ENCODE data around the gene LAMB1. TPM values are rescaled to one million over a fixed set of nuclear protein-coding genes. Genes with fewer than 3 reads are reported as not detected.
A peak's percentile ranks its signal among the peaks of the same experiment; 100 is the strongest.

LAMB1 gene
- total RNA-seq, 2 donors from 2014 or later = 91.6 to 130 TPM

DNA sequence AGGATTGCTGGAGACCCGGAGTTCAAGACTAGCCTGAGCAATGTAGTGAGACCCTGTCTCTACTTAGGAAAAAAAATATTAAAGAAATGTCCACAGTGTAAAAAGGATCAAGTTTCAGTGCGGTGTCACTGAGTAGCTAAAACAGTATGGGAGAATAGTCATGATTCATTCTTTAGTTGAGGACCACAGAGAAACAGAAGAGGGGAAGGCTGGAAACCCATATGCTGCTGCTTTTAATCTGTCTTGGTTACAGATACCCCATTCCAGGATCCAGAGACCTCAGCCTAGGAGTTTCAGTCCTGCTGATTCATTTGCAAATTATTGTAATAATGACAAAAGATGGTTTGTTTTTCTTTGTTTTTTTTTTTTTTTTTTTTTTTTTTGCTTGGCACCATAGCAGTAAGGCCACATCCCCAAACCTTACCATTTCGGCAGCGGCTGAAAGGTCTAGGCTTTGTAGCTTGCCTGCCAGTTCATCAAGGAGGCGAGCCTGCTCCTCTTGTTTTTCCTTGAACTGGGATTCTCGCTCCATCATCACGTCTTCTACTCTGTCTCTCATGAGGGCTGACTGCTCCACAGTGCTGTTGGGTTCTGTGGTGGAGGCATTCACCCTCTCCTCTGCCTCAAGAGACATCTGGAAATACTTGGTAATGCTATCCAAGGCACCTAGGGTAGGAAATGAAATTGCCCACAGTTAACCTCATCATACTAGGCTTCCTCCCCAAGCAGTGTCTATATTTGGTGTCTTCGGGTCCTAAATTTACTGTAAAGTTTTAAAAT lies 67.8 kb downstream of the LAMB1 start:
- Histone ChIP-seq H3K4me3 (no peak overlapping the region), H3K36me3 (replicated peaks in 1 of 2; ENCODE audit: insufficient read depth in 1 of 2, low read depth in 2 of 2) (peaks cover 0 to 12% of the 10 kb centered on the region in 2 donors), H3K27me3 (no peaks in the 10 kb centered on the region), H3K9me3 (no peaks in the 10 kb centered on the region), H3K4me1 (no peaks in the 10 kb centered on the region), H3K27ac (no peak overlapping the region)
- 83 to 93% methylated on average over 8 of the region's 8 CpGs for WGBS, 2 donors
- TF ChIP-seq POLR2A (IDR thresholded peaks at IDR 0.05) (no peak), CTCF (IDR thresholded peaks at IDR 0.05) (no peak)
- ATAC-seq (no peak), DNase-seq (no peak)
- intact Hi-C loops (cut with DNase I) = no loop called here

DNA sequence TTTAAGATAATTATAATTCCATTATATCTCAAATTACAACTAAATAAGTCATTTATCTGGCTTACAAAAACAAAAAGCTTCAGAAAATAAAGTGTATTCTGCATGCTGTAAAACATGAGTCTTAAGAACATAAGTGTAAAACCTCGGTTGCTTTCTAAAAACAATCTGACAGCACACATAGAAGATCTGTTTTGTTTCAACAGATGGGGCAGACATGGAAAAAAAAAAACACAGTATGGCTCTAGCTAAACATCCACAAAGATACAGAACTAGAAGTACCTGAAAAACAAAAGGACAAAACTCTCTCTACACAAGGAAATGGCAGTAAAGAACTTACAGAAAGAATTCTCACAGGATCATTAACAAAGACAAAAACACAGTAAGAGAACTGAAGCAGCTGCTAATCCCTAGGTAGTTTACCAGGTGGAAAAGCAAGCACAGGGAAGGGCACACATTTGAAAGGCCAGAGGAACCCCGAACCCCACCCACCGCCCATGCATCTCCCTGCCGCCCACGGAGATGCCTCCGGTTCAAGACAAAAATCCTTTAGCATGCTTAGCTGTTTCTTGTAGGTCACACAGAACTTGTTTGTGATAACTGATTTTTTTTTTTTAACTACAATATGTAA lies 69.5 kb downstream of the LAMB1 start:
- Histone ChIP-seq H3K4me3 (no peak overlapping the region), H3K9me3 (no peaks in the 10 kb centered on the region), H3K36me3 (replicated peaks in 1 of 2; ENCODE audit: insufficient read depth in 1 of 2, low read depth in 2 of 2) (peaks cover 0 to 19% of the 10 kb centered on the region in 2 donors), H3K27me3 (no peaks in the 10 kb centered on the region), H3K4me1 (no peaks in the 10 kb centered on the region), H3K27ac (no peak overlapping the region)
- no peak for DNase-seq
- intact Hi-C loops (cut with DNase I) = no loop called here
- no peak for ATAC-seq
- no peak for TF ChIP-seq CTCF (IDR thresholded peaks at IDR 0.05)
- no peak for TF ChIP-seq POLR2A (IDR thresholded peaks at IDR 0.05)
- 70 to 80% methylated on average over 6 of the region's 6 CpGs for WGBS, 2 donors

GRCh38 chr7:107932805-107933204 lies 70.2 kb downstream of the LAMB1 start:
- no peaks in the 10 kb centered on the region for H3K9me3 ChIP-seq
- DNase-seq = no peak
- no peak overlapping the region for H3K27ac ChIP-seq
- no peak for TF ChIP-seq POLR2A (IDR thresholded peaks at IDR 0.05)
- no peak for TF ChIP-seq CTCF (IDR thresholded peaks at IDR 0.05)
- no peak for ATAC-seq
- H3K36me3 ChIP-seq (replicated peaks in 1 of 2; ENCODE audit: insufficient read depth in 1 of 2, low read depth in 2 of 2) = peaks cover 0 to 19% of the 10 kb centered on the region in 2 donors
- WGBS, 2 donors = 52 to 79% methylated on average over 2 of the region's 2 CpGs
- H3K27me3 ChIP-seq = no peaks in the 10 kb centered on the region
- intact Hi-C loops (cut with DNase I) = no loop called here
- no peak overlapping the region for H3K4me3 ChIP-seq
- no peaks in the 10 kb centered on the region for H3K4me1 ChIP-seq

- H3K9me3 ChIP-seq = no peaks in the 10 kb centered on the region
- DNase-seq (peak in 3 of 4 donors; percentile 24 to 30 (median 28)), ATAC-seq (no peak)
- no peaks in the 10 kb centered on the region for H3K4me1 ChIP-seq
- no peak overlapping the region for H3K27ac ChIP-seq
- intact Hi-C loops (cut with DNase I) = no loop called here
- TF ChIP-seq CTCF (IDR thresholded peaks at IDR 0.05) (no peak), POLR2A (IDR thresholded peaks at IDR 0.05) (no peak)
- no peak overlapping the region for H3K4me3 ChIP-seq
- no peaks in the 10 kb centered on the region for H3K27me3 ChIP-seq
- WGBS, 2 donors = 63 to 92% methylated on average over 5 of the region's 5 CpGs
- peaks cover 0 to 19% of the 10 kb centered on the region in 2 donors for H3K36me3 ChIP-seq (replicated peaks in 1 of 2; ENCODE audit: insufficient read depth in 1 of 2, low read depth in 2 of 2)
These were observed 71.0 kb downstream of the LAMB1 start for GRCh38 chr7:107931740-107932515.

Data from body of pancreas (tissue), 4 donors.